B cell (primary cell): ENCODE data around the gene YWHAG. TPM values are rescaled to one million over a fixed set of nuclear protein-coding genes. Genes with fewer than 3 reads are reported as not detected.

ENCODE experiments used
- ATAC-seq: fragments of 200-7000 bp; cut with Tn5 transposase; one replicate; pipeline ENCODE4 v1.10.0; 2021; ENCODE audit warnings: low read depth, mild to moderate bottlenecking, moderate number of reproducible peaks, moderate library complexity
- CTCF ChIA-PET: fragments of 350-600 bp; sonication (Branson Sonifier 250); formaldehyde crosslinking; loops from one replicate; lab custom pipeline; 2021; ENCODE audit warnings: antibody characterized with exemption, inconsistent platforms; lab: Charles Lee
- POLR2A ChIA-PET: fragments of 350-600 bp; sonication (Branson Sonifier 250); formaldehyde crosslinking; loops from one replicate; lab custom pipeline; 2021; ENCODE audit warnings: antibody characterized with exemption; lab: Charles Lee
- DNase-seq: peaks from one replicate; pipeline ENCODE4 v3.0.0; 2013
- H2AFZ ChIP-seq: 2 replicates; pipeline ENCODE4 v1.6.1; 2012; ENCODE audit warnings: mild to moderate bottlenecking, low read depth, low read length; ENCODE audit not compliant: insufficient read depth, poor library complexity, severe bottlenecking
- H3K27ac ChIP-seq, 2 donors: 1 replicate in 1 of 2; 2 replicates in 1 of 2; pipeline ENCODE4 v1.5.1; 2012 to 2013; ENCODE audit warnings: low read length in 2 of 2, mild to moderate bottlenecking in 2 of 2, moderate library complexity in 1 of 2
- H3K27me3 ChIP-seq, 4 experiments: fragments of 200-600 bp in 1 of 4; sonication (generic) in 1 of 4; replicated peaks in 1 of 4; 1 replicate in 2 of 4; 2 replicates in 2 of 4; pipeline versions ENCODE4 v1.6.1 to v1.7.0; 2013 to 2016; ENCODE audit warnings: low read length in 3 of 4, mild to moderate bottlenecking in 2 of 4, mixed read lengths in 1 of 4, moderate library complexity in 1 of 4; ENCODE audit not compliant: insufficient read depth in 4 of 4, control insufficient read depth in 3 of 4; ENCODE audit errors: control extremely low read depth in 1 of 4
- H3K36me3 ChIP-seq, 2 experiments: replicated peaks in 1 of 2; 1 replicate in 1 of 2; 2 replicates in 1 of 2; pipeline versions ENCODE4 v1.6.1 to v1.7.1; 2013; ENCODE audit warnings: low read length in 1 of 2; ENCODE audit not compliant: insufficient read depth in 2 of 2, control insufficient read depth in 1 of 2; ENCODE audit errors: control extremely low read depth in 1 of 2, extremely low read depth in 1 of 2
- H3K4me1 ChIP-seq, 2 donors: fragments of 200-600 bp in 1 of 2; sonication (generic) in 1 of 2; 1 replicate in 1 of 2; 2 replicates in 1 of 2; pipeline versions ENCODE4 v1.5.1 to v1.6.1; 2013 to 2017; ENCODE audit warnings: low read length in 2 of 2; ENCODE audit not compliant: control insufficient read depth in 2 of 2, insufficient read depth in 2 of 2
- H3K4me2 ChIP-seq: replicated peaks from 2 replicates; pipeline ENCODE3; 2012; ENCODE audit warnings: mild to moderate bottlenecking, low read depth, low read length; ENCODE audit not compliant: poor library complexity, severe bottlenecking
- H3K4me3 ChIP-seq, 5 experiments: fragments of 200-600 bp in 1 of 5; sonication (generic) in 1 of 5; 1 replicate in 3 of 5; 2 replicates in 2 of 5; pipeline versions ENCODE4 v1.5.1 to v1.7.0; 2011 to 2016; ENCODE audit warnings: low read length in 4 of 5, mild to moderate bottlenecking in 4 of 5, low read depth in 2 of 5, control low read depth in 1 of 5, moderate library complexity in 1 of 5; ENCODE audit not compliant: insufficient read depth in 1 of 5; ENCODE audit errors: control extremely low read depth in 1 of 5, extremely low read depth in 1 of 5
- H3K79me2 ChIP-seq: fragments of 200-600 bp; sonication (generic); one replicate; pipeline ENCODE4 v1.6.0; 2016; ENCODE audit warnings: low read length; ENCODE audit not compliant: control insufficient read depth, insufficient read depth
- H3K9ac ChIP-seq: fragments of 200-600 bp; sonication (generic); 2 replicates; pipeline ENCODE4 v1.6.1; 2017; ENCODE audit warnings: mild to moderate bottlenecking, low read length, moderate library complexity
- H3K9me3 ChIP-seq, 3 donors: one replicate each; pipeline versions ENCODE4 v1.6.1 to v1.7.1; 2013; ENCODE audit warnings: low read length in 2 of 3; ENCODE audit not compliant: control insufficient read depth in 2 of 3, insufficient read depth in 1 of 3; ENCODE audit errors: control extremely low read depth in 1 of 3
- H4K20me1 ChIP-seq: 2 replicates; pipeline ENCODE4 v1.6.0; 2012; ENCODE audit warnings: mild to moderate bottlenecking, low read length; ENCODE audit not compliant: insufficient read depth, control insufficient read depth, poor library complexity, severe bottlenecking
- H3K27ac Mint-ChIP-seq: one replicate; pipeline ENCODE4 v1.8.0; 2021; ENCODE audit warnings: mixed read lengths
- H3K27me3 Mint-ChIP-seq: one replicate; pipeline ENCODE4 v1.8.0; 2021; ENCODE audit warnings: mixed read lengths
- H3K4me1 Mint-ChIP-seq: one replicate; pipeline ENCODE4 v1.8.0; 2021; ENCODE audit warnings: mixed read lengths
- H3K4me3 Mint-ChIP-seq: one replicate; pipeline ENCODE4 v1.8.0; 2021; ENCODE audit warnings: mixed read lengths
- H3K9me3 Mint-ChIP-seq: one replicate; pipeline ENCODE4 v1.8.0; 2022; ENCODE audit warnings: mixed read lengths; ENCODE audit not compliant: insufficient read depth
- CTCF ChIP-seq: fragments of 200-600 bp; IDR thresholded peaks from one replicate; pipeline ENCODE4 v1.8.0; 2022; ENCODE audit warnings: antibody characterized with exemption, mild to moderate bottlenecking
- EZH2 ChIP-seq: IDR thresholded peaks from 2 replicates; pipeline ENCODE4 v1.6.1; 2012; ENCODE audit warnings: borderline replicate concordance, low read depth, mild to moderate bottlenecking, moderate library complexity, low read length; ENCODE audit not compliant: insufficient read depth, poor library complexity, severe bottlenecking
- whole genome bisulfite sequencing: methylation state at CpG from one replicate; pipeline ENCODE4 v1.1.5; 2013; ENCODE audit warnings: missing lambda C conversion rate; ENCODE audit not compliant: insufficient coverage; 5-methylcytosine and 5-hydroxymethylcytosine counted together
- intact Hi-C: fragments of 100-400 bp; cut with micrococcal nuclease; formaldehyde crosslinking; loops from one replicate; pipeline ENCODE4 v1.10.0; 2022
- polyA plus RNA-seq: library from polyadenylated mRNA; depleted of rRNA; stranded (reverse); fragments of >200 nt; gene quantifications from 2 replicates; pipeline ENCODE4 v1.2.3, GENCODE V29; 2012
- total RNA-seq, 2 donors: library from RNA; stranded (reverse); fragments of 120-200 nt in 1 of 2; gene quantifications; 1 replicate in 1 of 2; 2 replicates in 1 of 2; pipeline versions ENCODE4 v1.2.3 to v1.2.4, GENCODE V29; 2013 to 2022

The YWHAG gene
- total and polyA plus RNA-seq, 2 donors (not counting 1 experiment from before 2014, with no cell fraction given): 6.6 to 51.6 TPM

- WGBS: 100% methylated on average over 2 of the region's 4 CpGs
- H3K9me3 Mint-ChIP-seq: no peaks in the 10 kb centered on the region
- ATAC-seq (no peak), DNase-seq (no peak)
- ChIA-PET POLR2A (no interaction called here), CTCF (interaction anchor here (1.2 kb wide), 1 partner anchor 16 kb away, joined by 3 read pairs; no protein-coding TSS in a partner anchor)
- intact Hi-C loops: no loop called here
- H3K4me3 ChIP-seq: no peak overlapping the region
- H3K4me1 ChIP-seq: peaks cover 14 to 24% of the 10 kb centered on the region in 2 donors
- H3K79me2 ChIP-seq: peaks cover 71% of the 10 kb centered on the region
- no peak overlapping the region for H3K9ac ChIP-seq
- H3K27me3 ChIP-seq: no peaks in the 10 kb centered on the region
- no peak overlapping the region for H2AFZ ChIP-seq
- no peaks in the 10 kb centered on the region for H3K27me3 Mint-ChIP-seq
- H3K4me2 ChIP-seq: no peak overlapping the region
- H3K36me3 ChIP-seq: peaks cover 0 to 43% of the 10 kb centered on the region in 2 experiments
- H3K4me3 Mint-ChIP-seq: no peak overlapping the region
- no peaks in the 10 kb centered on the region for H3K9me3 ChIP-seq
- TF ChIP-seq EZH2 (no peak), CTCF (no peak)
- H3K4me1 Mint-ChIP-seq: peaks cover 42% of the 10 kb centered on the region
- H3K27ac ChIP-seq: no peak overlapping the region
- no peak overlapping the region for H3K27ac Mint-ChIP-seq
- H4K20me1 ChIP-seq: peaks cover 72% of the 10 kb centered on the region
These were observed 28.5 kb downstream of the YWHAG start for GRCh38 chr7:76330261-76330660.

- Histone ChIP-seq H3K27ac (no peak overlapping the region), H3K36me3 (peaks cover 0 to 45% of the 10 kb centered on the region in 2 experiments), H3K4me3 (no peak overlapping the region), H3K9me3 (no peaks in the 10 kb centered on the region), H3K4me1 (peaks cover 14 to 24% of the 10 kb centered on the region in 2 donors), H3K27me3 (no peaks in the 10 kb centered on the region), H4K20me1 (peaks cover 64% of the 10 kb centered on the region), H3K4me2 (no peak overlapping the region), H3K79me2 (peaks cover 66% of the 10 kb centered on the region), H2AFZ (no peak overlapping the region), H3K9ac (no peak overlapping the region)
- no peak for DNase-seq
- Mint-ChIP-seq H3K4me3 (no peak overlapping the region), H3K4me1 (peaks cover 42% of the 10 kb centered on the region), H3K9me3 (no peaks in the 10 kb centered on the region), H3K27me3 (no peaks in the 10 kb centered on the region), H3K27ac (no peak overlapping the region)
- WGBS: 96% methylated on average over 26 of the region's 29 CpGs
- no peak for ATAC-seq
- intact Hi-C loops: no loop called here
- ChIA-PET POLR2A (no interaction called here), CTCF (interaction anchor here (1.2 kb wide), 1 partner anchor 16 kb away, joined by 3 read pairs; no protein-coding TSS in a partner anchor)
- no peak for TF ChIP-seq CTCF
- no peak for TF ChIP-seq EZH2
These were observed 29.3 kb downstream of the YWHAG start for GRCh38 chr7:76329479-76329878.
